Adrenal gland (tissue), 12 donors: ENCODE data around the gene MAP2K7. TPM values are rescaled to one million over a fixed set of nuclear protein-coding genes. Genes with fewer than 3 reads are reported as not detected.

ENCODE experiments used
- DNase-seq, 7 donors: peaks; one replicate each; pipeline ENCODE4 v3.0.0-alpha.2; 2019 to 2020
- H3K27ac ChIP-seq, 5 donors: fragments of 200-600 bp; sonication (generic) in 4 of 5; 1 replicate in 3 of 5; 2 replicates in 2 of 5; pipeline versions ENCODE4 v1.5.1 to v1.8.0; 2016 to 2020; ENCODE audit warnings: mild to moderate bottlenecking in 1 of 5
- H3K27me3 ChIP-seq: fragments of 200-600 bp; 2 replicates; pipeline ENCODE4 v1.8.0; 2021
- H3K36me3 ChIP-seq, 2 donors: fragments of 200-600 bp; replicated peaks in 1 of 2; 1 replicate in 1 of 2; 2 replicates in 1 of 2; pipeline versions ENCODE4 v1.5.1 to v1.8.0; 2018 to 2022
- H3K4me1 ChIP-seq, 2 donors: fragments of 200-600 bp; replicated peaks in 1 of 2; 1 replicate in 1 of 2; 2 replicates in 1 of 2; pipeline versions ENCODE4 v1.5.1 to v1.8.0; 2018 to 2021
- H3K4me3 ChIP-seq, 4 donors: fragments of 200-600 bp; sonication (generic) in 3 of 4; one replicate each; pipeline ENCODE4 v1.5.1; 2016 to 2018
- H3K9me3 ChIP-seq, 3 donors: fragments of 200-600 bp; sonication (generic) in 1 of 3; replicated peaks in 1 of 3; 1 replicate in 2 of 3; 2 replicates in 1 of 3; pipeline versions ENCODE4 v1.5.1 to v1.8.0; 2016 to 2021
- CTCF ChIP-seq, 6 experiments: fragments of 450-650 bp in 4 of 6; fragments of 200-600 bp in 2 of 6; sonication (generic) in 1 of 6; IDR thresholded peaks; 1 replicate in 5 of 6; 2 replicates in 1 of 6; pipeline versions ENCODE4 v1.5.1 to v1.8.0; 2016 to 2021; ENCODE audit warnings: antibody characterized with exemption in 6 of 6, mild to moderate bottlenecking in 2 of 6, moderate library complexity in 1 of 6
- POLR2A ChIP-seq, 2 donors: fragments of 450-650 bp; IDR thresholded peaks; one replicate each; pipeline ENCODE4 v1.6.1; 2017; ENCODE audit warnings: antibody characterized with exemption in 2 of 2, mild to moderate bottlenecking in 2 of 2, moderate library complexity in 1 of 2
- WGBS, 4 donors: extraction: QIAGEN DNeasy Blood & Tissue Kit in 2 of 4; methylation state at CpG; one replicate each; pipeline versions ENCODE4 v1.1.5 to v1.1.7; 2013 to 2017; 5-methylcytosine and 5-hydroxymethylcytosine counted together
- intact Hi-C, 2 donors: fragments of 100-400 bp; cut with DNase I; formaldehyde crosslinking; loops; one replicate each; pipeline versions ENCODE4 v1.14.1 to v1.15.0; 2022 to 2023
- polyA plus RNA-seq, 3 donors: library from polyadenylated mRNA; stranded (reverse); fragments of 200-250 nt in 2 of 3; fragments of 350-450 nt in 1 of 3; fragmentation: Illumina TruSeq in 1 of 3; extraction: RNeasy Lipid Tissue Mini Kit (QIAGEN cat#74804) in 1 of 3; gene quantifications; one replicate each; pipeline ENCODE4 v1.2.3, GENCODE V29; 2013 to 2014
- total RNA-seq, 9 donors: library from RNA; depleted of rRNA in 4 of 9; stranded (reverse); fragments of >200 nt in 4 of 9; fragments of 120-200 nt in 1 of 9; fragmentation: NEBNext Ultra II Directional in 1 of 9; extraction: Animal tissue kit (Norgen Biotek cat#: 25700) in 1 of 9; gene quantifications; one replicate each; pipeline versions ENCODE4 v1.1.0 to v1.2.4, GENCODE V29; 2013 to 2023
- donor health status: healthy with polysubstance abuse.
- donor health status: Bipolar disorder and iron deficiency.
- donor health status: DM: yes; HTN: yes; CAD: no.
- donor health status: DM: no; HTN: no; CAD: no.
- donor health status: DM: no; HTN: no; CAD: no.
- donor health status: DM: yes; HTN: yes; CAD: no.

Gene MAP2K7
- total and polyA plus RNA-seq, 12 donors, result 6.8 to 110 (median 20.5) TPM

GRCh38 chr19:7961920-7962626 is 58.4 kb downstream of the MAP2K7 start:
- 86 to 92% (median 88%) methylated on average over 13 of the region's 13 CpGs for WGBS, 4 donors

GRCh38 chr19:7962644-7963268 is 59.1 kb downstream of the MAP2K7 start:
- intact Hi-C loops, result no loop called here
- H3K4me3 ChIP-seq, result no peak overlapping the region
- 91 to 92% (median 92%) methylated on average over 20 to 22 of the region's 22 CpGs for WGBS, 4 donors
- DNase-seq, result no peak
- no peaks in the 10 kb centered on the region for H3K27me3 ChIP-seq
- no peaks in the 10 kb centered on the region for H3K4me1 ChIP-seq
- H3K9me3 ChIP-seq, result no peaks in the 10 kb centered on the region
- TF ChIP-seq POLR2A (IDR thresholded peaks at IDR 0.05) (no peak), CTCF (IDR thresholded peaks at IDR 0.05) (no peak)
- H3K27ac ChIP-seq, result no peak overlapping the region
- H3K36me3 ChIP-seq, result peaks cover 0 to 68% of the 10 kb centered on the region in 2 donors

More at GRCh38 chr19:7961920-7962626, 58.4 kb downstream of the MAP2K7 start:
- Histone ChIP-seq H3K4me1 (no peaks in the 10 kb centered on the region), H3K27ac (no peak overlapping the region), H3K9me3 (no peaks in the 10 kb centered on the region), H3K4me3 (no peak overlapping the region), H3K36me3 (peaks cover 0 to 62% of the 10 kb centered on the region in 2 donors), H3K27me3 (no peaks in the 10 kb centered on the region)
- intact Hi-C loops, result no loop called here
- no peak for DNase-seq
- TF ChIP-seq CTCF (IDR thresholded peaks at IDR 0.05), result no peak
- no peak for TF ChIP-seq POLR2A (IDR thresholded peaks at IDR 0.05)

GRCh38 chr19:7963566-7963965 is 59.9 kb downstream of the MAP2K7 start:
- H3K4me1 ChIP-seq, result no peaks in the 10 kb centered on the region
- no peaks in the 10 kb centered on the region for H3K27me3 ChIP-seq
- TF ChIP-seq CTCF (IDR thresholded peaks at IDR 0.05), result no peak
- no peak for TF ChIP-seq POLR2A (IDR thresholded peaks at IDR 0.05)
- H3K9me3 ChIP-seq, result no peaks in the 10 kb centered on the region
- WGBS, 4 donors, result 90 to 95% (median 94%) methylated on average over 16 to 25 of the region's 25 CpGs
- no peak for DNase-seq
- H3K27ac ChIP-seq, result no peak overlapping the region
- no peak overlapping the region for H3K4me3 ChIP-seq
- H3K36me3 ChIP-seq, result peaks cover 0 to 74% of the 10 kb centered on the region in 2 donors
- intact Hi-C loops, result no loop called here

Other genes with a start within 250 kb of the MAP2K7 start
- 1 to 10 TPM in 1 of 9 donors, under 1 TPM in 4, not detected in 4; 0.54 to 3.9 (median 0.74) TPM for gene RETN, start 234.8 kb upstream of the MAP2K7 start, total RNA-seq
- 10 to 100 TPM in 2 of 3 donors, not detected in 1; 15.2 to 42.9 TPM for gene RETN, start 234.8 kb upstream of the MAP2K7 start, polyA plus RNA-seq
- gene MCEMP1, start 226.8 kb upstream of the MAP2K7 start, total RNA-seq, result 1 to 10 TPM in 1 of 9 donors, under 1 TPM in 6, not detected in 2; 0.26 to 1.9 (median 0.56) TPM
- 1 to 10 TPM in 1 of 3 donors, under 1 TPM in 2; 0.47 to 1.4 (median 0.48) TPM for gene MCEMP1, start 226.8 kb upstream of the MAP2K7 start, polyA plus RNA-seq
- gene TRAPPC5, start 223.0 kb upstream of the MAP2K7 start, total RNA-seq, result 100 to 1,000 TPM in 8 of 9 donors, 10 to 100 TPM in 1; 85.3 to 227 (median 145) TPM
- 100 to 1,000 TPM in 2 of 3 donors, 1 to 10 TPM in 1; 5.6 to 502 (median 471) TPM for gene TRAPPC5, start 223.0 kb upstream of the MAP2K7 start, polyA plus RNA-seq
- gene FCER2, start 201.7 kb upstream of the MAP2K7 start, total RNA-seq, result under 1 TPM in 5 of 9 donors, not detected in 4; 0.28 to 0.61 (median 0.42) TPM
- gene FCER2, start 201.7 kb upstream of the MAP2K7 start, polyA plus RNA-seq, result 1 to 10 TPM in 1 of 3 donors, under 1 TPM in 1, not detected in 1; 0.54 to 2.6 TPM
- 1 to 10 TPM in 1 of 9 donors, under 1 TPM in 4, not detected in 4; 0.54 to 1.5 (median 0.83) TPM for gene CLEC4G, start 171.8 kb upstream of the MAP2K7 start, total RNA-seq
- gene CLEC4G, start 171.8 kb upstream of the MAP2K7 start, polyA plus RNA-seq, result 1 to 10 TPM in 2 of 3 donors, under 1 TPM in 1; 0.26 to 2.2 (median 1.8) TPM
- 10 to 100 TPM in 8 of 9 donors, under 1 TPM in 1; 0.67 to 50.6 (median 17.1) TPM for gene CD209, start 156.3 kb upstream of the MAP2K7 start, total RNA-seq
- gene CD209, start 156.3 kb upstream of the MAP2K7 start, polyA plus RNA-seq, result 1 to 10 TPM; 3.0 to 9.8 (median 3.1) TPM
- 10 to 100 TPM in 1 of 9 donors, 1 to 10 TPM in 3, under 1 TPM in 4, not detected in 1; 0.37 to 91.6 (median 2.6) TPM for gene CLEC4M, start 140.6 kb upstream of the MAP2K7 start, total RNA-seq
- 1 to 10 TPM in 1 of 3 donors, under 1 TPM in 2; 0.67 to 3.9 (median 0.88) TPM for gene CLEC4M, start 140.6 kb upstream of the MAP2K7 start, polyA plus RNA-seq
- 10 to 100 TPM in 8 of 9 donors, 1 to 10 TPM in 1; 8.8 to 22.2 (median 20.6) TPM for gene EVI5L, start 73.7 kb upstream of the MAP2K7 start, total RNA-seq
- 10 to 100 TPM in 2 of 3 donors, 1 to 10 TPM in 1; 9.5 to 20.8 (median 14.9) TPM for gene EVI5L, start 73.7 kb upstream of the MAP2K7 start, polyA plus RNA-seq
- gene PRR36, start 29.5 kb upstream of the MAP2K7 start, total RNA-seq, result 1 to 10 TPM in 4 of 9 donors, under 1 TPM in 4, not detected in 1; 0.22 to 5.2 (median 1.0) TPM
- gene PRR36, start 29.5 kb upstream of the MAP2K7 start, polyA plus RNA-seq, result 1 to 10 TPM in 2 of 3 donors, under 1 TPM in 1; 0.51 to 4.6 (median 1.5) TPM
- 10 to 100 TPM in 7 of 9 donors, 1 to 10 TPM in 1, under 1 TPM in 1; 0.67 to 22.9 (median 11.8) TPM for gene LRRC8E, start 15.4 kb upstream of the MAP2K7 start, total RNA-seq
- gene LRRC8E, start 15.4 kb upstream of the MAP2K7 start, polyA plus RNA-seq, result 10 to 100 TPM in 1 of 3 donors, 1 to 10 TPM in 2; 2.4 to 11.4 (median 3.1) TPM
- gene TGFBR3L, start 11.0 kb downstream of the MAP2K7 start, total RNA-seq, result 1 to 10 TPM in 3 of 9 donors, under 1 TPM in 3, not detected in 3; 0.23 to 7.0 (median 1.4) TPM
- 1 to 10 TPM in 2 of 3 donors, under 1 TPM in 1; 0.62 to 3.3 (median 1.2) TPM for gene TGFBR3L, start 11.0 kb downstream of the MAP2K7 start, polyA plus RNA-seq
- gene SNAPC2, start 16.5 kb downstream of the MAP2K7 start, total RNA-seq, result 10 to 100 TPM; 12.7 to 38.2 (median 22.1) TPM
- 10 to 100 TPM in 2 of 3 donors, 1 to 10 TPM in 1; 8.2 to 20.7 (median 16.0) TPM for gene SNAPC2, start 16.5 kb downstream of the MAP2K7 start, polyA plus RNA-seq
- gene CTXN1, start 22.3 kb downstream of the MAP2K7 start, total RNA-seq, result 10 to 100 TPM in 5 of 9 donors, 1 to 10 TPM in 4; 1.3 to 17.9 (median 10.6) TPM
- gene CTXN1, start 22.3 kb downstream of the MAP2K7 start, polyA plus RNA-seq, result 10 to 100 TPM in 2 of 3 donors, not detected in 1; 10.4 to 12.2 TPM
- 10 to 100 TPM; 48.1 to 88.2 (median 58.9) TPM for gene TIMM44, start 39.8 kb downstream of the MAP2K7 start, total RNA-seq
- 100 to 1,000 TPM in 2 of 3 donors, 10 to 100 TPM in 1; 58.3 to 218 (median 183) TPM for gene TIMM44, start 39.8 kb downstream of the MAP2K7 start, polyA plus RNA-seq
- 10 to 100 TPM; 16.8 to 78.9 (median 67.0) TPM for gene ELAVL1, start 101.8 kb downstream of the MAP2K7 start, total RNA-seq
- 10 to 100 TPM; 12.8 to 53.5 (median 15.9) TPM for gene ELAVL1, start 101.8 kb downstream of the MAP2K7 start, polyA plus RNA-seq
- under 1 TPM in 2 of 9 donors, not detected in 7; 0.11 to 0.78 TPM for gene CCL25, start 148.9 kb downstream of the MAP2K7 start, total RNA-seq
- not detected for gene CCL25, start 148.9 kb downstream of the MAP2K7 start, polyA plus RNA-seq
- under 1 TPM in 2 of 9 donors, not detected in 7; 0.04 to 0.28 TPM for gene FBN3, start 245.7 kb downstream of the MAP2K7 start, total RNA-seq
- gene FBN3, start 245.7 kb downstream of the MAP2K7 start, polyA plus RNA-seq, result under 1 TPM in 2 of 3 donors, not detected in 1; 0.03 to 0.64 TPM